ENCODE data around the gene NPBWR2.

DNA sequence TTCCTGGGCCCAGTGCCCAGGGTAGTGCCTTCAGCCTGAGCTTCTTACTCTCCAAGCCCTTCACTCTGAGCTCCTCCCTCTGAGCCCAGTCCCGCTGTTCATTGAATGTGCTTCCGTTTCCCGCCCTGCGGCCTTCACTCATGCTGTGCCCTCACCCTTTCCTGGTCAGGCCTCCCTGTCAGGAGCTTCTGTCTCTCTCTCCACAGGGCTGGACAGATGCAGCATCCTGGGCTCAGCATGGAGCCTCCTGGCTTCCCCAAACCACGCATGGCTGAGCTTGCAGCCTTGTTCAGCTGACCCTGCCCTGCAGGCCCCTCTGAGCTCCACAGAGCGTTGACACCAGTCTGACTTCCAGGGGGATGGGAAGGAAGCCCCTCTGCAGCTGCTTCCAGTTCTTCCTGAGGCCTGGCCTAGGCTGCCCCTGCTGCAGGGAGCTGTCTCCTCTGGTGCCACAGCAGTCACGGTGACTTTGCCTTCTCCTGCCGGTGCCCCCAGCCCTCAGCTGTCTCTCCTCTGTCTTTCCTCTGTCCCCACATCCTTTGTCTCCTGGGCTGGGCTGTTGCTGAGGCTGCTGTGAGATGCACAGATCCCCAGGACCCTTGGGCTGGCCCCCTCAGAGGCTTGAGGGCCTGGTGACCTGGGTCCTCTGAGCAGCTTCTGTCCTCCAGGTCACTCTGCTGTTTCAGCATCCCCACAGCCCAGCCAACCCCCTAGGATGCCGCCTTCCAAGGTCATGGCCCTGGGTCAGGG, 48.9 kb upstream of the NPBWR2 start:
- TF ChIP-seq POLR2A (IDR thresholded peaks at IDR 0.05; ENCODE audit: low read length) (no peak), GATA1 (IDR thresholded peaks at IDR 0.05; ENCODE audit: low read depth, low read length) (no peak)
